Adrenal gland (tissue), 5 donors: ENCODE results near the gene KLHL29.

Source experiments
- POLR2A ChIP-seq, 2 donors: fragments of 450-650 bp; IDR thresholded peaks; one replicate each; pipeline ENCODE4 v1.6.1; 2017; ENCODE audit warnings: antibody characterized with exemption in 2 of 2, mild to moderate bottlenecking in 2 of 2, moderate library complexity in 1 of 2
- TF ChIP-seq, protein P1 (sequence below), 6 experiments: fragments of 450-650 bp in 4 of 6; fragments of 200-600 bp in 2 of 6; sonication (generic) in 1 of 6; IDR thresholded peaks; 1 replicate in 5 of 6; 2 replicates in 1 of 6; pipeline versions ENCODE4 v1.5.1 to v1.8.0; 2016 to 2021; ENCODE audit warnings: antibody characterized with exemption in 6 of 6, mild to moderate bottlenecking in 2 of 6, moderate library complexity in 1 of 6
- donor health status: DM: no; HTN: no; CAD: no.

DNA sequence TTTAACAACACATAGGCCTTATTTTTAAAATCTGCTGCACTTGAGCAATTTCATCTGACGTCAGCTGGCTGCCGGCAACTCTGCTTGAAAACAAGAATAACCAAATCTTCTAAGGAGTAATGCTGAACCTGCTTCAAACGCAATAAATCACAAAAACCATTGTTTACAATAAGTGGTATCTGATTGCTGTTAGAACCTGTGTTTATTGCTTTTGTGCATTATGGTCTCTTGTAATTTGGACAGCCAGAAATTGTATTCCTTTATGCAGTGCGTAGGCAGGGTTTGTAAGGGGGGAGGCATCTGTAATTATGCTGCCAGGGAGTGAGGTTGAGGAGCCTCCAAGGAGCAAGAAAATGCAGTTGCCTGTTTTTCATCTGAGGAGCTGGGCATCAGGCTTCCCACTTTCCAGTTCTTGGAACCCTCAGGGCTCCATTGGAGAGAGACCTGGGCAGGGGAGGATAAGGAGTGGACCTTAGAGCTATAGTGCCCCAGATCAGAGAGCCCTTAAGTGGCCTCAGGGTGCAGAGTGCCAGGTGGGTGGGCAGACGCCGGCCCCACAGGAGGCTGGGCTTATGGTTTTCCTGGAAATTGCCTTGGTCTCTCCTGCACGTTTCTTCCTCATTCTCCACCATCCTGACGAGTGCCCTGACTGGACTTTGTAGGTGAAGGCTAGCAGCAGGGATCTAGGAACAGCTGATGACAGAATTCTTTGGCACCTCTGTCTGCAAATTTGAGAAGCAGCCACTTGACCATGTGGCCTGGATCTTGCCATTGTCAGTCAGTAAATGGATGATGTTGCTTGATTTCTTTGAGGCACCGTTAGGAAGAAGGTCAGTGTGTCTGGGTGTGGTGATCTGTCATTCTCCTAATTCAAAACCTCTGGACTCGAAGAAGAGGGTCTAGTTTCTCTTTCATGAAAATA, 129.2 kb downstream of the KLHL29 start:
- TF ChIP-seq, protein P1, sequence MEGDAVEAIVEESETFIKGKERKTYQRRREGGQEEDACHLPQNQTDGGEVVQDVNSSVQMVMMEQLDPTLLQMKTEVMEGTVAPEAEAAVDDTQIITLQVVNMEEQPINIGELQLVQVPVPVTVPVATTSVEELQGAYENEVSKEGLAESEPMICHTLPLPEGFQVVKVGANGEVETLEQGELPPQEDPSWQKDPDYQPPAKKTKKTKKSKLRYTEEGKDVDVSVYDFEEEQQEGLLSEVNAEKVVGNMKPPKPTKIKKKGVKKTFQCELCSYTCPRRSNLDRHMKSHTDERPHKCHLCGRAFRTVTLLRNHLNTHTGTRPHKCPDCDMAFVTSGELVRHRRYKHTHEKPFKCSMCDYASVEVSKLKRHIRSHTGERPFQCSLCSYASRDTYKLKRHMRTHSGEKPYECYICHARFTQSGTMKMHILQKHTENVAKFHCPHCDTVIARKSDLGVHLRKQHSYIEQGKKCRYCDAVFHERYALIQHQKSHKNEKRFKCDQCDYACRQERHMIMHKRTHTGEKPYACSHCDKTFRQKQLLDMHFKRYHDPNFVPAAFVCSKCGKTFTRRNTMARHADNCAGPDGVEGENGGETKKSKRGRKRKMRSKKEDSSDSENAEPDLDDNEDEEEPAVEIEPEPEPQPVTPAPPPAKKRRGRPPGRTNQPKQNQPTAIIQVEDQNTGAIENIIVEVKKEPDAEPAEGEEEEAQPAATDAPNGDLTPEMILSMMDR (IDR thresholded peaks at IDR 0.05) = no peak
- no peak for TF ChIP-seq POLR2A (IDR thresholded peaks at IDR 0.05)
